ENCODE data around the gene CALD1.

CALD1 gene

GRCh38 chr7:135001390-135002165 lies 222.1 kb downstream of the CALD1 start:
- no peak for DNase-seq (ENCODE audit: low spot score)

- no peak for DNase-seq (ENCODE audit: low spot score)
Measured at GRCh38 chr7:135012229-135012628, 232.8 kb downstream of the CALD1 start.

All from NAMALWA (cell line).